H1 (cell line): ENCODE data around the gene MPST. TPM values are rescaled to one million over a fixed set of nuclear protein-coding genes. Genes with fewer than 3 reads are reported as not detected.

Experiments used
- CREB1 ChIP-seq: IDR thresholded peaks from 2 replicates; pipeline ENCODE4 v1.6.1; 2012; ENCODE audit warnings: inconsistent platforms
- GTF2F1 ChIP-seq: IDR thresholded peaks from 2 replicates; pipeline ENCODE4 v1.6.1; 2012; ENCODE audit warnings: low read depth, low read length, improper control_type of control experiment, borderline replicate concordance
- MAFK ChIP-seq: IDR thresholded peaks from 2 replicates; pipeline ENCODE4 v1.6.1; 2012; ENCODE audit warnings: low read depth, mild to moderate bottlenecking, improper control_type of control experiment, low read length
- RBBP5 ChIP-seq: IDR thresholded peaks from 2 replicates; pipeline ENCODE4 v1.7.1; 2012; ENCODE audit warnings: low read depth, mild to moderate bottlenecking, inconsistent platforms, low read length, moderate library complexity, borderline replicate concordance
- TEAD4 ChIP-seq: IDR thresholded peaks from 2 replicates; pipeline ENCODE4 v1.6.1; 2012; ENCODE audit warnings: low read depth, low read length, inconsistent platforms, mixed read lengths
- polyA plus RNA-seq, 7 experiments: library from polyadenylated mRNA; depleted of rRNA in 3 of 7; stranded (reverse) in 5 of 7; unstranded in 2 of 7; fragments of >200 nt in 5 of 7; fragments of 200-250 nt in 2 of 7; gene quantifications; 1 replicate in 5 of 7; 2 replicates in 1 of 7; 4 replicates in 1 of 7; pipeline versions ENCODE4 v1.2.1 to v1.2.3, GENCODE V29; 2011 to 2013; ENCODE audit warnings: missing spikeins in 2 of 7, mixed read lengths in 2 of 7
- total RNA-seq: library from RNA; stranded (reverse); fragmentation: NEBNext Ultra II Directional; extraction: Animal tissue kit (Norgen Biotek cat#: 25700); gene quantifications from 2 replicates; pipeline ENCODE4 v1.2.1, GENCODE V29; 2021

MPST gene
- total and polyA plus RNA-seq, 2 of the 8 experiments (the other 6 are each of a cell fraction or from before 2014, with no cell fraction given): 86.0 to 124 TPM

- no peak for TF ChIP-seq GTF2F1
- no peak for TF ChIP-seq CREB1
- TF ChIP-seq RBBP5: no peak
- TF ChIP-seq MAFK: no peak
- no peak for TF ChIP-seq TEAD4
These were observed 27.5 kb downstream of the MPST start (continued) for GRCh38 chr22:37047006-37047405.
